A549 (cell line): ENCODE data around the gene CCNYL1.

ENCODE experiments used
- BHLHE40 ChIP-seq: IDR thresholded peaks from 2 replicates; pipeline ENCODE4 v1.6.1; 2012; ENCODE audit warnings: low read depth, low read length, inconsistent platforms
- CBX2 ChIP-seq: fragments of 200-600 bp; sonication (generic); IDR thresholded peaks from 2 replicates; pipeline ENCODE4 v1.6.1; 2016; ENCODE audit warnings: low read depth, mild to moderate bottlenecking, borderline replicate concordance
- CEBPB ChIP-seq, 2 experiments: fragments of >200 bp in 1 of 2; sonication (Bioruptor Twin) in 1 of 2; formaldehyde crosslinking in 1 of 2; IDR thresholded peaks; 2 replicates each; pipeline ENCODE4 v1.6.1; 2012 to 2016
- CTCF ChIP-seq: fragments of >200 bp; sonication (Bioruptor Twin); formaldehyde crosslinking; IDR thresholded peaks from 3 replicates; pipeline ENCODE4 v1.5.1; 2016
- POLR2A ChIP-seq: IDR thresholded peaks from 2 replicates; pipeline ENCODE4 v1.6.1; 2012; ENCODE audit warnings: mild to moderate bottlenecking, low read length
- RFX5 ChIP-seq: fragments of 450-650 bp; IDR thresholded peaks from 2 replicates; pipeline ENCODE4 v1.7.1; 2014; ENCODE audit warnings: antibody characterized with exemption, mild to moderate bottlenecking, moderate library complexity
- TFCP2L1 ChIP-seq: fragments of 250-450 bp; sonication (Bioruptor Pico); IDR thresholded peaks from 2 replicates; pipeline ENCODE4 v1.5.0; 2021; ENCODE audit warnings: mild to moderate bottlenecking
- ZNF302 ChIP-seq: fragments of 250-450 bp; sonication (Bioruptor Pico); IDR thresholded peaks from 2 replicates; pipeline ENCODE4 v1.9.0; 2021; ENCODE audit warnings: inconsistent platforms, mild to moderate bottlenecking, moderate library complexity

GRCh38 chr2:207750876-207751275 is 39.4 kb downstream of the CCNYL1 start:
- TF ChIP-seq ZNF302: no peak
- TF ChIP-seq POLR2A: no peak
- no peak for TF ChIP-seq CEBPB (IDR thresholded peaks at IDR 0.05)
- no peak for TF ChIP-seq TFCP2L1 (CRISPR knock-in tag)
- TF ChIP-seq CTCF: no peak
- no peak for TF ChIP-seq RFX5
- no peak for TF ChIP-seq CBX2
- TF ChIP-seq BHLHE40: no peak
